ENCODE results near the gene LRIT1.
"Not testable (repeated sequence)": the region's sequence is repeated elsewhere in the genome, so short reads cannot be mapped to it uniquely, and the experiment has no call there.

LRIT1 gene

GRCh38 chr10:84241185-84241790, at the start of gene LRIT1:
TSS of gene LRIT1 (minus strand) at chr10:84241546. CDS start at chr10:84241439, 107 bp downstream.
- no peak for DNase-seq (ENCODE audit: low read depth)

GRCh38 chr10:84290235-84290634, 48.9 kb upstream of the LRIT1 start:
- DNase-seq (ENCODE audit: low read depth), result no peak

- no peak for DNase-seq (ENCODE audit: low read depth)
These were observed 48.3 kb upstream of the LRIT1 start for GRCh38 chr10:84289521-84290200.

GRCh38 chr10:84288151-84288550, 46.8 kb upstream of the LRIT1 start:
- DNase-seq (ENCODE audit: low read depth), result no peak

GRCh38 chr10:84286695-84287094, 45.3 kb upstream of the LRIT1 start:
- no peak for DNase-seq (ENCODE audit: low read depth)

- DNase-seq (ENCODE audit: low read depth), result not testable (repeated sequence)
These were observed 38.6 kb upstream of the LRIT1 start for GRCh38 chr10:84279876-84280475.

GRCh38 chr10:84270708-84271107, 29.4 kb upstream of the LRIT1 start:
- no peak for DNase-seq (ENCODE audit: low read depth)

- DNase-seq (ENCODE audit: low read depth), result no peak
These were observed 28.4 kb upstream of the LRIT1 start for GRCh38 chr10:84269773-84270172.

- DNase-seq (ENCODE audit: low read depth), result no peak
These were observed 27.8 kb upstream of the LRIT1 start for GRCh38 chr10:84269162-84269561.

GRCh38 chr10:84267503-84268126, 26.3 kb upstream of the LRIT1 start:
- peak; percentile 83 for DNase-seq (ENCODE audit: low read depth)

- no peak for DNase-seq (ENCODE audit: low read depth)
These were observed 24.1 kb upstream of the LRIT1 start for GRCh38 chr10:84265418-84265817.

- peak; percentile 55 for DNase-seq (ENCODE audit: low read depth)
These were observed 23.3 kb upstream of the LRIT1 start for GRCh38 chr10:84264611-84265141.

- no peak for DNase-seq (ENCODE audit: low read depth)
These were observed 22.4 kb upstream of the LRIT1 start for GRCh38 chr10:84263716-84264115.

- no peak for DNase-seq (ENCODE audit: low read depth)
These were observed 21.0 kb upstream of the LRIT1 start for GRCh38 chr10:84262190-84262956.

- no peak for DNase-seq (ENCODE audit: low read depth)
These were observed 20.0 kb upstream of the LRIT1 start for GRCh38 chr10:84261236-84261915.

GRCh38 chr10:84258034-84258695, 16.8 kb upstream of the LRIT1 start:
- DNase-seq (ENCODE audit: low read depth), result no peak

- DNase-seq (ENCODE audit: low read depth), result no peak
These were observed 16.1 kb upstream of the LRIT1 start for GRCh38 chr10:84257343-84258020.

- peak; percentile 56 for DNase-seq (ENCODE audit: low read depth)
These were observed 15.4 kb upstream of the LRIT1 start for GRCh38 chr10:84256510-84257342.

All from activated T-cell treated with anti-CD3 and anti-CD28 coated beads for 48 hours (primary cell).